MCF 10A (cell line): ENCODE results near the gene MAP3K19. TPM values are rescaled to one million over a fixed set of nuclear protein-coding genes. Genes with fewer than 3 reads are reported as not detected.
A peak's percentile ranks its signal among the peaks of the same experiment; 100 is the strongest.

Experiments
- BruUV-seq: library from RNA; stranded (reverse); fragments of 400-500 nt; replicated peaks from 2 replicates; lab custom pipeline; 2021; lab: Mats Ljungman, UMichigan
- CTCF ChIA-PET: fragments of 300-600 bp; sonication (Branson Sonifier 250); formaldehyde crosslinking; extraction: SDS; loops from one replicate; lab custom pipeline; 2021; ENCODE audit warnings: antibody characterized with exemption, inconsistent platforms; lab: Yijun Ruan, JAX
- POLR2A ChIA-PET: fragments of 300-600, 350-650 bp; sonication (Branson Sonifier 250); formaldehyde crosslinking; extraction: SDS; loops from one replicate; lab custom pipeline; 2020; ENCODE audit warnings: antibody characterized with exemption, inconsistent platforms; lab: Yijun Ruan, JAX
- DNase-seq: peaks from one replicate; pipeline ENCODE4 v3.0.0-alpha.2; 2018; ENCODE audit not compliant: unreplicated experiment
- H3K27ac Mint-ChIP-seq: one replicate; pipeline ENCODE4 v1.8.0; 2022; ENCODE audit warnings: mild to moderate bottlenecking, low read depth, mixed read lengths; ENCODE audit not compliant: unreplicated experiment
- H3K27me3 Mint-ChIP-seq: one replicate; pipeline ENCODE4 v1.8.0; 2022; ENCODE audit warnings: mixed read lengths; ENCODE audit not compliant: insufficient read depth, unreplicated experiment
- H3K36me3 Mint-ChIP-seq: one replicate; pipeline ENCODE4 v1.8.0; 2022; ENCODE audit warnings: mild to moderate bottlenecking, moderate library complexity, mixed read lengths; ENCODE audit not compliant: insufficient read depth, unreplicated experiment
- H3K4me1 Mint-ChIP-seq: one replicate; pipeline ENCODE4 v1.8.0; 2022; ENCODE audit warnings: mixed read lengths; ENCODE audit not compliant: insufficient read depth, unreplicated experiment
- H3K4me3 Mint-ChIP-seq: one replicate; pipeline ENCODE4 v1.8.0; 2022; ENCODE audit warnings: mild to moderate bottlenecking, moderate library complexity, mixed read lengths; ENCODE audit not compliant: unreplicated experiment
- H3K9me3 Mint-ChIP-seq: one replicate; pipeline ENCODE4 v1.8.0; 2022; ENCODE audit warnings: mixed read lengths; ENCODE audit not compliant: unreplicated experiment
- intact Hi-C: fragments of 100-400 bp; cut with micrococcal nuclease; formaldehyde crosslinking; loops from 2 replicates; pipeline ENCODE4 v1.14.1; 2022
- total RNA-seq: library from RNA; stranded (reverse); gene quantifications from 2 replicates; pipeline ENCODE4 v1.2.3, GENCODE V29; 2022
- TF ChIP-seq, protein P1 (sequence below): fragments of 200-600 bp; IDR thresholded peaks from one replicate; pipeline ENCODE4 v1.8.0; 2022; ENCODE audit warnings: antibody characterized with exemption, mild to moderate bottlenecking; ENCODE audit not compliant: unreplicated experiment

MAP3K19 gene
- total RNA-seq, 1 experiment from 2014 or later: not detected

DNA sequence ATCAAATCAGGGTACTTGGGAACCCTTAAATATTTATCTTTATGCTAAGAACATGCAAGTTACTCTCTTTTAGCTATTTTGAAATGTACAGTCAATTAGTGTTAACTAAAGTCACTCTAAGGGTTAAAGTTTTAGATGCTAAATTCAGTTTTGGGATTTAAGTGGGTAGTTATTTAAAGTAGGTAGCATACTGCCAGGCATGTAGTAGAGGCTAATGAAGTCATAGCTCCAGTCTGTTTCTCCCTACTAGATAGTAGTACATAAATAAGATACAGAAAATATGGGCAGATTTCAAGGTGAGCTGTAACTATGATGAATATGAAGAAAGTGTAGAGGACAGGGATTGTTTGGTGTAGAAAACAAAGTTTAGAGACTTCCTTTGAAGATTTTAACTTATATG lies 12.3 kb upstream of the MAP3K19 start:
- H3K4me1 Mint-ChIP-seq: peaks cover 16% of the 10 kb centered on the region
- H3K36me3 Mint-ChIP-seq: peaks cover 53% of the 10 kb centered on the region
- TF ChIP-seq, protein P1, sequence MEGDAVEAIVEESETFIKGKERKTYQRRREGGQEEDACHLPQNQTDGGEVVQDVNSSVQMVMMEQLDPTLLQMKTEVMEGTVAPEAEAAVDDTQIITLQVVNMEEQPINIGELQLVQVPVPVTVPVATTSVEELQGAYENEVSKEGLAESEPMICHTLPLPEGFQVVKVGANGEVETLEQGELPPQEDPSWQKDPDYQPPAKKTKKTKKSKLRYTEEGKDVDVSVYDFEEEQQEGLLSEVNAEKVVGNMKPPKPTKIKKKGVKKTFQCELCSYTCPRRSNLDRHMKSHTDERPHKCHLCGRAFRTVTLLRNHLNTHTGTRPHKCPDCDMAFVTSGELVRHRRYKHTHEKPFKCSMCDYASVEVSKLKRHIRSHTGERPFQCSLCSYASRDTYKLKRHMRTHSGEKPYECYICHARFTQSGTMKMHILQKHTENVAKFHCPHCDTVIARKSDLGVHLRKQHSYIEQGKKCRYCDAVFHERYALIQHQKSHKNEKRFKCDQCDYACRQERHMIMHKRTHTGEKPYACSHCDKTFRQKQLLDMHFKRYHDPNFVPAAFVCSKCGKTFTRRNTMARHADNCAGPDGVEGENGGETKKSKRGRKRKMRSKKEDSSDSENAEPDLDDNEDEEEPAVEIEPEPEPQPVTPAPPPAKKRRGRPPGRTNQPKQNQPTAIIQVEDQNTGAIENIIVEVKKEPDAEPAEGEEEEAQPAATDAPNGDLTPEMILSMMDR: no peak
- no peaks in the 10 kb centered on the region for H3K9me3 Mint-ChIP-seq
- BruUV-seq: no TSS peak
- ChIA-PET POLR2A (no interaction called here), CTCF (interaction anchor here (0.7 kb wide), 1 partner anchor 98 kb away, joined by 3 read pairs; no protein-coding TSS in a partner anchor)
- H3K27me3 Mint-ChIP-seq: no peaks in the 10 kb centered on the region
- DNase-seq: no peak
- intact Hi-C loops: loop anchor here (10.0 kb wide), 2 partner anchors 65 to 105 kb away; no protein-coding TSS in a partner anchor
- H3K27ac Mint-ChIP-seq: no peak overlapping the region
- H3K4me3 Mint-ChIP-seq: no peak overlapping the region

DNA sequence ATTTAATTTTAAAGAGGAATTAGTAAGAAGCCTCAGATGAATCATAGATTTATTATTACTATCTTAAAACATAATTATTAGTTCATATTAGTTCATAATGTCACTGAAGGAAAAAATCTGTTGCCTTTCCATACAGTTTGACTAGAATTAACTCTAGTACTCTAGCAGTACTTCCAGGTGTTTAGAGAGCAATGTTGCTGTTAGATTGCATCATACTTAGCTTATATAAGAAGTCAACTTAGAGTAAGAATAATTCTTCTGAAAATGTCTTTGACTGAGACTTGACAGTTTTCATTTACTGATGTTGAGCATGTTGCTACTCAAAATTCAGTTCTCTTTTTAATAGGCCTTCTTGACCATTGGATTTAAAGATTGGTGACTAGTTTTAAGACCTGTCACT lies 9.5 kb upstream of the MAP3K19 start:
- BruUV-seq: no TSS peak
- peaks cover 32% of the 10 kb centered on the region for H3K36me3 Mint-ChIP-seq
- H3K27me3 Mint-ChIP-seq: no peaks in the 10 kb centered on the region
- H3K4me1 Mint-ChIP-seq: peaks cover 26% of the 10 kb centered on the region
- no peak overlapping the region for H3K4me3 Mint-ChIP-seq
- ChIA-PET POLR2A (interaction anchor here (0.6 to 1.5 kb wide), 2 partner anchors 10 to 13 kb away, joined by 4 to 5 read pairs; no protein-coding TSS in a partner anchor), CTCF (no interaction called here)
- TF ChIP-seq, protein P1: no peak
- peak; percentile 10 for DNase-seq
- intact Hi-C loops: loop anchor here (10.0 kb wide), 2 partner anchors 68 to 108 kb away; no protein-coding TSS in a partner anchor
- no peaks in the 10 kb centered on the region for H3K9me3 Mint-ChIP-seq
- H3K27ac Mint-ChIP-seq: peak overlapping the region; percentile 31

DNA sequence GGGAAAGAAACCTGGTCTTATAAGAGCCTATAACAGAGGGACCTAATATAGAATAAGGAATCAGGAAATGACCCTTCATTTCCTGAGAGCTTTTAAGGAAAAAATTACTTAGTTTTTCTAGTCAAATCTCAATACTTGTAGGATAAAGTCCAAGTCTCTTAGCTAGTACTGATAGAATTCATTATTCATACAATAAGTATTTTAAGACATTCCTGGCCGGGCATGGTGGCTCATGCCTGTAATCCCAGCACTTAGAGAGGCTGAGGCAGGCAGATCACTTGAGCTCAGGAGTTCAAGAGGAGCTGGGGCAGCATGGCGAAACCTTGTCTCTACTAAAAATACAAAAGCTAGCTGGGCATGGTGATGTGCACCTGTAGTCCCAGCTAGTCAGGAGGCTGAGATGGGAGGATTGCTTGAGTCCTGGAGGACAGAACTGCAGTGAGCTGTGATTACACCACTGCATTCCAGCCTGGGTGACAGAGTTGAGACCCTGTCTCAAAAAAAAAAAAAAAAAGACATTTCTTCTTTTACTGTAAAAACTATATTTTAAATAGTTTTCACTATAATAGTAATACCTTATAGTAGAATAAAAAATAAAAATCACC lies 8.0 kb upstream of the MAP3K19 start:
- H3K27ac Mint-ChIP-seq: peak overlapping the region; percentile 57

More for the DNA sequence above, 8.0 kb upstream of the MAP3K19 start:
- intact Hi-C loops: loop anchor here (10.0 kb wide), 2 partner anchors 70 to 110 kb away; no protein-coding TSS in a partner anchor
- peak; percentile 22 for DNase-seq
- Mint-ChIP-seq H3K4me3 (peak overlapping the region; percentile 95), H3K4me1 (peaks cover 26% of the 10 kb centered on the region), H3K9me3 (no peaks in the 10 kb centered on the region), H3K27me3 (no peaks in the 10 kb centered on the region), H3K36me3 (peaks cover 19% of the 10 kb centered on the region)
- BruUV-seq: no TSS peak
- TF ChIP-seq, protein P1: no peak
- ChIA-PET POLR2A (interaction anchor here (0.9 to 2.3 kb wide), 4 partner anchors 9 to 687 kb away, joined by 3 to 8 read pairs (median 6); no protein-coding TSS in a partner anchor), CTCF (interaction anchor here (0.5 to 1.2 kb wide), 4 partner anchors 17 to 547 kb away, joined by 3 to 6 read pairs (median 3); no protein-coding TSS in a partner anchor)
